Peyer's patch (tissue), 4 donors: ENCODE results near the gene INPP4A. TPM values are rescaled to one million over a fixed set of nuclear protein-coding genes. Genes with fewer than 3 reads are reported as not detected.

Source experiments
- DNase-seq, 3 donors: peaks; one replicate each; pipeline ENCODE4 v3.0.0-alpha.2; 2017 to 2019
- H3K27ac ChIP-seq, 4 donors: fragments of 200-600 bp; sonication (generic); one replicate each; pipeline ENCODE4 v1.5.1; 2016 to 2019
- H3K27me3 ChIP-seq, 2 donors: fragments of 200-600 bp; sonication (generic); one replicate each; pipeline ENCODE4 v1.5.1; 2019
- H3K36me3 ChIP-seq, 3 donors: fragments of 200-600 bp; sonication (generic); one replicate each; pipeline ENCODE4 v1.5.1; 2016 to 2019
- H3K4me1 ChIP-seq, 4 donors: fragments of 200-600 bp; sonication (generic); one replicate each; pipeline ENCODE4 v1.5.1; 2016 to 2019
- H3K4me3 ChIP-seq, 4 donors: fragments of 200-600 bp; sonication (generic); 1 replicate in 3 of 4; 2 replicates in 1 of 4; pipeline ENCODE4 v1.5.1; 2016 to 2019; ENCODE audit warnings: mild to moderate bottlenecking in 1 of 4
- H3K9me3 ChIP-seq, 4 donors: fragments of 200-600 bp; sonication (generic); one replicate each; pipeline ENCODE4 v1.5.1; 2016 to 2019; ENCODE audit warnings: mild to moderate bottlenecking in 1 of 4
- POLR2A ChIP-seq, 2 donors: fragments of 450-650 bp; IDR thresholded peaks; one replicate each; pipeline ENCODE4 v1.5.1; 2017; ENCODE audit warnings: antibody characterized with exemption in 2 of 2, mild to moderate bottlenecking in 2 of 2, moderate library complexity in 2 of 2
- total RNA-seq, 4 donors: library from RNA; depleted of rRNA; stranded (reverse); fragments of >200 nt; gene quantifications; one replicate each; pipeline ENCODE4 v1.1.0, GENCODE V29; 2016
- TF ChIP-seq, protein P1 (sequence below), 6 experiments: fragments of 450-650 bp in 4 of 6; fragments of 200-600 bp in 2 of 6; sonication (generic) in 1 of 6; IDR thresholded peaks; one replicate each; pipeline ENCODE4 v1.5.1; 2017 to 2019; ENCODE audit warnings: antibody characterized with exemption in 6 of 6, mild to moderate bottlenecking in 3 of 6, moderate library complexity in 1 of 6

INPP4A gene
- total RNA-seq, 4 donors from 2014 or later = 15.6 to 78.4 (median 27.4) TPM

- no peak for TF ChIP-seq POLR2A (IDR thresholded peaks at IDR 0.05)
- TF ChIP-seq, protein P1, sequence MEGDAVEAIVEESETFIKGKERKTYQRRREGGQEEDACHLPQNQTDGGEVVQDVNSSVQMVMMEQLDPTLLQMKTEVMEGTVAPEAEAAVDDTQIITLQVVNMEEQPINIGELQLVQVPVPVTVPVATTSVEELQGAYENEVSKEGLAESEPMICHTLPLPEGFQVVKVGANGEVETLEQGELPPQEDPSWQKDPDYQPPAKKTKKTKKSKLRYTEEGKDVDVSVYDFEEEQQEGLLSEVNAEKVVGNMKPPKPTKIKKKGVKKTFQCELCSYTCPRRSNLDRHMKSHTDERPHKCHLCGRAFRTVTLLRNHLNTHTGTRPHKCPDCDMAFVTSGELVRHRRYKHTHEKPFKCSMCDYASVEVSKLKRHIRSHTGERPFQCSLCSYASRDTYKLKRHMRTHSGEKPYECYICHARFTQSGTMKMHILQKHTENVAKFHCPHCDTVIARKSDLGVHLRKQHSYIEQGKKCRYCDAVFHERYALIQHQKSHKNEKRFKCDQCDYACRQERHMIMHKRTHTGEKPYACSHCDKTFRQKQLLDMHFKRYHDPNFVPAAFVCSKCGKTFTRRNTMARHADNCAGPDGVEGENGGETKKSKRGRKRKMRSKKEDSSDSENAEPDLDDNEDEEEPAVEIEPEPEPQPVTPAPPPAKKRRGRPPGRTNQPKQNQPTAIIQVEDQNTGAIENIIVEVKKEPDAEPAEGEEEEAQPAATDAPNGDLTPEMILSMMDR (IDR thresholded peaks at IDR 0.05) = no peak
- H3K9me3 ChIP-seq = no peaks in the 10 kb centered on the region
- no peak overlapping the region for H3K4me3 ChIP-seq
- H3K27ac ChIP-seq = no peak overlapping the region
- peak in 1 of 3 donors; percentile 41 for DNase-seq
- H3K36me3 ChIP-seq = peaks cover 0 to 84% (median 0%) of the 10 kb centered on the region in 3 donors
- H3K4me1 ChIP-seq = no peaks in the 10 kb centered on the region
- H3K27me3 ChIP-seq = no peaks in the 10 kb centered on the region
These were observed 128.8 kb downstream of the INPP4A start for GRCh38 chr2:98573426-98573825.

DNA sequence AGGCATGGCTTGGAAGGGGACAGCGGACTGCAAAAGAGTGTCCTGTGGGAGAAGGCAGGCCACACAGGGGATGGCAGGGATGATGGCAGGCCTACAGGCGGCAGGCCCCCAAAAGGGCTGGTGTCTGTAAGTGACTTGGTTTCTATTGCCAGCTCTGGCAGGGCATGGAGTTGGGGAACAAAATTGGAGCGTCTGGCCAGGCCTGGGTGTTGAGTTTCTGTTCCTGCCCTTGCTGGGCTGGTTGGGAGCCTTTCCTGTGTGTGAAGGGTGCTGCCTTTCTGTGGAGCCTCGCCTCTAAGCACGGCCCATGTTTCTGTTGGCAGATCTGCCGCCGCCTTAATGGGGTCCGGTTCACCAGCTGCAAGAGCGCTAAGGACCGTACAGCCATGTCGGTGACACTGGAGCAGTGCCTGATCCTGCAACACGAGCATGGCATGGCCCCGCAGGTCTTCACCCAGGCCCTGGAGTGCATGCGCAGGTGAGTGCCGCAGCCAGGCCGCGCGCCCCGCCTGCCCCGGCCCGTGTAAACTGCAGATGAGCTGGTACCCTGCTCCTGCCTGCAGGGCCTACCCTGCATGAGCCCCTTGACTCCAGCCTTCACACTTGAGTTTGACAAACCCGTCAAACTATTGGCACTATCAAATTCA, 132.1 kb downstream of the INPP4A start:
- no peak for DNase-seq
- Histone ChIP-seq H3K27ac (no peak overlapping the region), H3K4me3 (no peak overlapping the region), H3K9me3 (no peaks in the 10 kb centered on the region), H3K4me1 (no peaks in the 10 kb centered on the region), H3K27me3 (no peaks in the 10 kb centered on the region), H3K36me3 (peaks cover 0 to 77% (median 0%) of the 10 kb centered on the region in 3 donors)
- TF ChIP-seq, protein P1 (IDR thresholded peaks at IDR 0.05) = no peak
- no peak for TF ChIP-seq POLR2A (IDR thresholded peaks at IDR 0.05)

- TF ChIP-seq, protein P1 (IDR thresholded peaks at IDR 0.05) = no peak
- TF ChIP-seq POLR2A (IDR thresholded peaks at IDR 0.05) = no peak
- no peak overlapping the region for H3K27ac ChIP-seq
- no peaks in the 10 kb centered on the region for H3K9me3 ChIP-seq
- H3K4me1 ChIP-seq = no peaks in the 10 kb centered on the region
- H3K27me3 ChIP-seq = no peaks in the 10 kb centered on the region
- H3K4me3 ChIP-seq = no peak overlapping the region
- no peak for DNase-seq
- H3K36me3 ChIP-seq = peaks cover 0 to 74% (median 0%) of the 10 kb centered on the region in 3 donors
These were observed 132.7 kb downstream of the INPP4A start for GRCh38 chr2:98577313-98577712.

DNA sequence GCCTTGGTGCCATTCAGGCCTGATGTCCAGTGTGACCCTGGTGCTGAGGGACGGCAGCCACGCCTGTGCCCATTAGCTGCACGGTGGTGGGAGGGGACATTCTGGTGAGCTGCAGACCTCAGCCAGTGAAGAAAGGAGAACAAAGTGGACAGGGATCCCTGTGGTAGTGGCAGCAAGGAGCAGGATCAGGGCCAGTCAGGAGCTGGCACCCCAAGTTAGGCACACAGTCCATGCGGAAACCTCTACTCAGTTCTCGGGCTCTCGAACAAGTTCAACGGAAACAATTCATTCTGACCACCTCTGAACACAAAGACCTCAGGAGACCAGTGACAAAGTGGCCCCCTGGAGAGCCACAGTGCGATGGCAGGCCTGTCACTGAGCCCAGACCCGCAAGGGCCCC, 133.6 kb downstream of the INPP4A start:
- H3K9me3 ChIP-seq = no peaks in the 10 kb centered on the region
- TF ChIP-seq, protein P1 (IDR thresholded peaks at IDR 0.05) = no peak
- TF ChIP-seq POLR2A (IDR thresholded peaks at IDR 0.05) = no peak
- no peak overlapping the region for H3K27ac ChIP-seq
- DNase-seq = no peak
- no peak overlapping the region for H3K4me3 ChIP-seq
- H3K4me1 ChIP-seq = no peaks in the 10 kb centered on the region
- H3K27me3 ChIP-seq = no peaks in the 10 kb centered on the region
- peaks cover 0 to 75% (median 0%) of the 10 kb centered on the region in 3 donors for H3K36me3 ChIP-seq

- no peaks in the 10 kb centered on the region for H3K9me3 ChIP-seq
- TF ChIP-seq, protein P1 (IDR thresholded peaks at IDR 0.05) = no peak
- no peak for TF ChIP-seq POLR2A (IDR thresholded peaks at IDR 0.05)
- H3K36me3 ChIP-seq = peaks cover 0 to 69% (median 0%) of the 10 kb centered on the region in 3 donors
- DNase-seq = no peak
- H3K27ac ChIP-seq = no peak overlapping the region
- no peaks in the 10 kb centered on the region for H3K27me3 ChIP-seq
- no peaks in the 10 kb centered on the region for H3K4me1 ChIP-seq
- no peak overlapping the region for H3K4me3 ChIP-seq
These were observed 135.3 kb downstream of the INPP4A start for GRCh38 chr2:98579926-98580325.
